HFF-Myc (cell line): ENCODE results near the gene MYT1.
"Not testable (repeated sequence)": the region's sequence is repeated elsewhere in the genome, so short reads cannot be mapped to it uniquely, and the experiment has no call there.

Source experiments
- DNase-seq: peaks from one replicate; pipeline ENCODE4 v3.0.0-alpha.2; 2011; ENCODE audit warnings: low read depth; ENCODE audit errors: extremely low read depth
- H3K4me3 ChIP-seq: replicated peaks from 2 replicates; pipeline ENCODE4 v1.5.1; 2011; ENCODE audit warnings: low read depth, mild to moderate bottlenecking, control low read depth, low read length
- TF ChIP-seq, protein P1 (sequence below): IDR thresholded peaks from 2 replicates; pipeline ENCODE4 v1.5.1; 2012; ENCODE audit warnings: mild to moderate bottlenecking, low read depth, low read length, control low read depth; ENCODE audit errors: missing control alignments

Gene MYT1

DNA sequence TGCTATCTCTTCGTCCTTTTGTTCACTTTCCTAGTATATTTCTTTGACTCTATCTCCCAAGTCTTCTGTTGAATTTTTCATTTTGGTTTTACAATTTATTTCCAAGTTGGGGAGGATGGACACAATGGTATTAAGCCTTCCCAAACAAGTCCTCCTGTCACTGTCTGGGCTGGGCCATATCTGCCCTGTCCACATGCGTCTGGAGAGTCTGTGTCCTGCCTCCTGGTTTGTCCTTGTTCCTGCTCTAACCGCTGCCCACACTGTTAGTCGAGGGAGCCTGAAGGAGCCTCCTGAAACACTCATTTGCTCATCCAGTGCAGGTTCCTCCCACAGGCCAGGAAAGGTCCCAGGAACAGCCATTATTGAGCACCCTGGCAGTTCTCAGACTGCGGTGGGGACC, 17.1 kb downstream of the MYT1 start:
- no peak for DNase-seq
- TF ChIP-seq, protein P1, sequence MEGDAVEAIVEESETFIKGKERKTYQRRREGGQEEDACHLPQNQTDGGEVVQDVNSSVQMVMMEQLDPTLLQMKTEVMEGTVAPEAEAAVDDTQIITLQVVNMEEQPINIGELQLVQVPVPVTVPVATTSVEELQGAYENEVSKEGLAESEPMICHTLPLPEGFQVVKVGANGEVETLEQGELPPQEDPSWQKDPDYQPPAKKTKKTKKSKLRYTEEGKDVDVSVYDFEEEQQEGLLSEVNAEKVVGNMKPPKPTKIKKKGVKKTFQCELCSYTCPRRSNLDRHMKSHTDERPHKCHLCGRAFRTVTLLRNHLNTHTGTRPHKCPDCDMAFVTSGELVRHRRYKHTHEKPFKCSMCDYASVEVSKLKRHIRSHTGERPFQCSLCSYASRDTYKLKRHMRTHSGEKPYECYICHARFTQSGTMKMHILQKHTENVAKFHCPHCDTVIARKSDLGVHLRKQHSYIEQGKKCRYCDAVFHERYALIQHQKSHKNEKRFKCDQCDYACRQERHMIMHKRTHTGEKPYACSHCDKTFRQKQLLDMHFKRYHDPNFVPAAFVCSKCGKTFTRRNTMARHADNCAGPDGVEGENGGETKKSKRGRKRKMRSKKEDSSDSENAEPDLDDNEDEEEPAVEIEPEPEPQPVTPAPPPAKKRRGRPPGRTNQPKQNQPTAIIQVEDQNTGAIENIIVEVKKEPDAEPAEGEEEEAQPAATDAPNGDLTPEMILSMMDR, result no peak
- H3K4me3 ChIP-seq, result no peak overlapping the region

- TF ChIP-seq, protein P1, result no peak
- H3K4me3 ChIP-seq, result no peak overlapping the region
- no peak for DNase-seq
Measured at GRCh38 chr20:64182146-64182865, 18.1 kb downstream of the MYT1 start.

GRCh38 chr20:64183313-64183712, 19.1 kb downstream of the MYT1 start:
- TF ChIP-seq, protein P1, result no peak
- DNase-seq, result no peak
- H3K4me3 ChIP-seq, result no peak overlapping the region

DNA sequence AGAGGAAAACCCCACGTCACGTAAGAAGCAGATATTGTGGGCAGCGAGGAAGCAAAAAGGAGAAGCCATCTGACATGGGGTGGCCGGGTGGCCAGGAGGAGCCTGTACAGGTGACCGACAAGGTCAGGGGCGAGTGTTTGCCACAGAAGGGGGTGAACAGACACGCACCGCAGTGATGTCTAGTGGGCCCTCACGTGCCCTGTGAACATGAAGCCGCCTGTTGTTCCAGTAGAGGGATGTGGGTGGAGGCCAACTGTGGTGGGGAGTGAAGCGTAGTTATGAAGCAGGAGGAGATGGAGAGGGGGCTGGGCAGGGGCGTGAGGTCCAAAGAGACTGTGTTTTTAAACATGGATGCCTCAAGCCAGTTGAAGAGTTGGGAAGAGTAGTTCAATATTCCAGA, 20.5 kb downstream of the MYT1 start:
- DNase-seq, result no peak
- no peak overlapping the region for H3K4me3 ChIP-seq
- TF ChIP-seq, protein P1, result no peak

DNA sequence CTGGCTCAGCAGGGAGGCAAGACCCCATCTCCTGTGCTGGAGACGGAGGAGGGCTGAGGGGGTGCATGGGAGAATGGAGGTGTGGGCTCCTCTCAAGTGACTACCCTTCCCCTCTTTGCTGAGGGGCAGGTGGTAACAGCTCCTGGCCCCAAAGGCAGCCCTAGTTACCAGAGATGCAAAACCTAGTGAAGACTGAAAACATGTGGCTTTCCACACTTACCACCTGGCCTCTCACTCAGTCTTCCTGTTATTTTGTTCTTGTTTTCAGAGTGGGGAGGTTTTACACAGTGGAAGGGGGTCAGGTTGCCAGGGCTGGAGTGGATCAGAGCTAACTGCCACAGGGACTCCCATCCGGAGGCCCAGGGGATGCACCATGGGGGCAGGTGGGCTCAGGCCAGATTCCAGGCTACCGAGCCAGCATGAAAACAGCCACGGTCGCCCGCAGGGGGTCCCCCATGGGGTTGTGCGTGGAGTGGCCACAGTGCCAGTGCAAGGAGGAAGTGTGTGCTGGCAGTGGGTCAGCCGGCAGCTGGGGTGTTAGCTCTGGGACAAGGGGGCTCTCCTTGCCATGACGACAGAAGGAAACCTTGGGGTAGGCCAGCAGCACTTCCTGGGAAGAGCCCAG, 21.1 kb downstream of the MYT1 start:
- DNase-seq, result no peak
- TF ChIP-seq, protein P1, result no peak

DNA sequence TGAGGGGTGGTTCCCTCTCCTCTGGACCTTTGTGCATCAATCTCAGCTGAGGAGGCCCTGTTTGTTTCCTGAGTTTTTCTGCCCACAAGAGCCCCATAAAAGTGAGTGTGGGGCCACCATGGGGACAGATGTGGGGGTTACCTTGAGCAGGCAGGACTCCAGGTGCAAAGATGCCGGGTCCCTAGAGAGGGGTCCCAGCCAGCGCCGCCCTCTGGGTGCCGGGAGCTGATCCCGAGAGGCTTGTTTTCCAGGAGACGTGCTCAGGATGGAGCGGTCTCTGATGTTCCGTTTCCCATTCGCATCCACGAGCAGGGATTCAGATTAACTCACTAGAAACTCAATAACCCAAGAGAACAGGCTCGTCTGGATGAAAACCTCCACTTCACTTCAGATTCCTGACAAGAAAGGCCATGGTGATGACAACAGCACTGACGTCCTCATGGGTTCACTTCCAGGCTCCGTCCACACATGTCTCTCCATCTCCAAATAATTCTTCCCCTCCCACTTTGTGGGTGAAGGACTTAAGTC, 21.9 kb downstream of the MYT1 start:
- no peak overlapping the region for H3K4me3 ChIP-seq
- TF ChIP-seq, protein P1, result no peak
- DNase-seq, result no peak

More for the DNA sequence above, 21.1 kb downstream of the MYT1 start:
- no peak overlapping the region for H3K4me3 ChIP-seq

DNA sequence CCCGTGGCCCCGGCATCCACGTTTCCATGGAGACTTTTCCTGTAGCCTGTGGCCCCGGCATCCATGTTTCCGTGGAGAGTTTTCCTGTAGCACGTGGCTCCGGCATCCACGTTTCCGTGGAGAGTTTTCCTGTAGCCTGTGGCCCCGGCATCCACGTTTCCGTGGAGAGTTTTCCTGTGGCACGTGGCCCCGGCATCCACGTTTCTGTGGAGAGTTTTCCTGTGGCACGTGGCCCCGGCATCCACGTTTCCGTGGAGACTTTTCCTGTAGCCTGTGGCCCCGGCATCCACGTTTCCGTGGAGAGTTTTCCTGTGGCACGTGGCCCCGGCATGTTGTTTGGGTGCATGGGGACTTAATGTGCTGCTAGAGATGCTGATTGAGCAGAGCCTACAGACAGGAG, 23.0 kb downstream of the MYT1 start:
- not testable (repeated sequence) for H3K4me3 ChIP-seq, DNase-seq
